Lower leg skin (tissue), 4 donors: ENCODE data around the gene UST. TPM values are rescaled to one million over a fixed set of nuclear protein-coding genes. Genes with fewer than 3 reads are reported as not detected.

Experiments used
- DNase-seq, 2 donors: peaks; one replicate each; pipeline ENCODE4 v3.0.0-alpha.2; 2019; ENCODE audit warnings: low spot score in 2 of 2
- H3K4me3 ChIP-seq: fragments of 200-600 bp; sonication (generic); 2 replicates; pipeline ENCODE4 v1.5.1; 2017; ENCODE audit warnings: mild to moderate bottlenecking, low read depth; ENCODE audit not compliant: poor library complexity, severe bottlenecking
- CTCF ChIP-seq, 3 donors: fragments of 450-650 bp; IDR thresholded peaks; one replicate each; pipeline ENCODE4 v1.5.1; 2016; ENCODE audit warnings: antibody characterized with exemption in 3 of 3, mild to moderate bottlenecking in 3 of 3, moderate library complexity in 2 of 3
- POLR2A ChIP-seq, 2 donors: fragments of 450-650 bp; IDR thresholded peaks; one replicate each; pipeline ENCODE4 v1.6.1; 2016 to 2017; ENCODE audit warnings: antibody characterized with exemption in 2 of 2, mild to moderate bottlenecking in 1 of 2, moderate library complexity in 1 of 2
- WGBS, 2 donors: methylation state at CpG; one replicate each; pipeline ENCODE4 v1.1.5; 2018; 5-methylcytosine and 5-hydroxymethylcytosine counted together
- intact Hi-C: fragments of 100-400 bp; cut with DNase I; formaldehyde crosslinking; loops from one replicate; pipeline ENCODE4 v1.15.0; 2023; ENCODE audit warnings: low total_unique reads
- total RNA-seq, 4 donors: library from RNA; depleted of rRNA; stranded (reverse); fragments of >200 nt; gene quantifications; one replicate each; pipeline ENCODE4 v1.1.0, GENCODE V29; 2016

The UST gene
- total RNA-seq, 4 donors from 2014 or later, result 12.2 to 21.7 (median 17.7) TPM

GRCh38 chr6:148831064-148831463 lies 84.2 kb downstream of the UST start:
- no peak overlapping the region for H3K4me3 ChIP-seq
- intact Hi-C loops, result no loop called here
- 52 to 72% methylated on average over 6 of the region's 6 CpGs for WGBS, 2 donors
- no peak for TF ChIP-seq CTCF (IDR thresholded peaks at IDR 0.05)
- no peak for TF ChIP-seq POLR2A (IDR thresholded peaks at IDR 0.05)
- DNase-seq, result no peak

- 33 to 48% methylated on average over 5 of the region's 5 CpGs for WGBS, 2 donors
These were observed 84.7 kb downstream of the UST start for GRCh38 chr6:148831531-148831930.

GRCh38 chr6:148835920-148836441 lies 89.2 kb downstream of the UST start:
- WGBS, 2 donors, result 12 to 25% methylated on average over 7 of the region's 7 CpGs
- no peak for DNase-seq
- no peak for TF ChIP-seq POLR2A (IDR thresholded peaks at IDR 0.05)
- no peak for TF ChIP-seq CTCF (IDR thresholded peaks at IDR 0.05)
- intact Hi-C loops, result no loop called here
- no peak overlapping the region for H3K4me3 ChIP-seq

More at GRCh38 chr6:148831531-148831930, 84.7 kb downstream of the UST start:
- no peak overlapping the region for H3K4me3 ChIP-seq
- no peak for DNase-seq
- intact Hi-C loops, result no loop called here
- no peak for TF ChIP-seq CTCF (IDR thresholded peaks at IDR 0.05)
- TF ChIP-seq POLR2A (IDR thresholded peaks at IDR 0.05), result no peak

- WGBS, 2 donors, result 90 to 91% methylated on average over 2 of the region's 2 CpGs
- no peak for TF ChIP-seq POLR2A (IDR thresholded peaks at IDR 0.05)
- TF ChIP-seq CTCF (IDR thresholded peaks at IDR 0.05), result no peak
- intact Hi-C loops, result no loop called here
- H3K4me3 ChIP-seq, result no peak overlapping the region
- no peak for DNase-seq
These were observed 89.9 kb downstream of the UST start for GRCh38 chr6:148836751-148837150.

GRCh38 chr6:148837941-148838340 lies 91.1 kb downstream of the UST start:
- H3K4me3 ChIP-seq, result no peak overlapping the region
- TF ChIP-seq CTCF (IDR thresholded peaks at IDR 0.05) (no peak), POLR2A (IDR thresholded peaks at IDR 0.05) (no peak)
- no peak for DNase-seq
- WGBS, 2 donors, result 75 to 83% methylated on average over 5 of the region's 5 CpGs
- intact Hi-C loops, result no loop called here

GRCh38 chr6:148839044-148839443 lies 92.2 kb downstream of the UST start:
- H3K4me3 ChIP-seq, result no peak overlapping the region
- intact Hi-C loops, result no loop called here
- WGBS, 2 donors, result 76 to 86% methylated on average over 3 of the region's 3 CpGs
- no peak for DNase-seq
- TF ChIP-seq POLR2A (IDR thresholded peaks at IDR 0.05), result no peak
- no peak for TF ChIP-seq CTCF (IDR thresholded peaks at IDR 0.05)
